ENCODE measurements around the gene DCK.
"Not testable (repeated sequence)": the region's sequence is repeated elsewhere in the genome, so short reads cannot be mapped to it uniquely, and the experiment has no call there.

DCK gene
- 34.3 to 96.7 (median 46.3) reads per million in 3 experiments for total RNA-seq

DNA sequence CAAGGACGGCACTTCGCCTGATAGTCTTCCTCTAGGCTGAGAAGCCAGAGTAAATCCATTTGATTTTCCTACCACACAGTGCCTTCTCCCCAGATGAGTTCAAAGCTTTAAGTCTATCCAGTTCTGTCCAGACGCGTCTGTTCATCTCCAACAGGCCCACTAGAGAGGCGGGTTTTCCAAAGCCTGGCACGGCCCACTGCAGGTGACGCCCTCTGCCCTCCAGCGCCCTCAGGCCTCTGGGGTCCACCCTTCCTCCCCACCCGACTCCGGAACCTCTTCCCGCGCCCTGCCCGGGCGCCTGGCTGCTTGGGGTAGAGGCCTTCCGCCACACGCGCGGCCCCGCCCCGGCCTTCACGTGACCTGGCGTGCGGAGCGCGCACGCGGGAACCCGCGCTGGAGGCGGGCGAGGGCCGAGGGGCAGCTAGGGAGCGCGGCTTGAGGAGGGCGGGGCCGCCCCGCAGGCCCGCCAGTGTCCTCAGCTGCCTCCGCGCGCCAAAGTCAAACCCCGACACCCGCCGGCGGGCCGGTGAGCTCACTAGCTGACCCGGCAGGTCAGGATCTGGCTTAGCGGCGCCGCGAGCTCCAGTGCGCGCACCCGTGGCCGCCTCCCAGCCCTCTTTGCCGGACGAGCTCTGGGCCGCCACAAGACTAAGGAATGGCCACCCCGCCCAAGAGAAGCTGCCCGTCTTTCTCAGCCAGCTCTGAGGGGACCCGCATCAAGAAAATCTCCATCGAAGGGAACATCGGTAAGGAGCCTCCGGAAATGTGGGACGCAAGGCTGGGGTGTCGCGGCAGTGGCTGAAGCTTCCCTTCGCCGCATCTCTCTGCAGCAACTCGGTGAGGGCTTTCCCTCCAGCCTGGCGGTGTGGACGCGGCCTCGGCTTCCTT lies at the start of gene DCK:
TSS of gene DCK (plus strand) at position 469 of the 888 bp plus-strand sequence. CDS start at position 656, 187 bp downstream.
- DNase-seq = peak; percentile 81

DNA sequence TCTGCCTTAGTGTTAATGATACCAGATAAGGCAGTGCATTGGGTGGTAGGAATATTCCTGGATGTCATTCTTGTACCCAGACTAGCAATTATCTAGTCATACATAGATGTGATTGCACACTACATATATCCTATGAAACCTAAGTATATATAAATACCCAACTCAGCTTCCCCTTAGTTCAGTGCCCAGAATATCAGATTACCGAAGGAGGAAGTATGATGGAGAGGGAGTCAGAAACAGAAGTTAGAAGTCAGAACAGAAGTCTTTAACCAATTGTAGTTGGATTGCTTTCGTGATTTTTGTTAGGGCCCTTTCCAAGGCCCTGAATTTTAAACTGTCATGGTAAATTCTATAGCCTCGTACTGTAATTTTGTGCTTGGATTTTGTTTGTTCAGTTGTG lies 48.4 kb upstream of the DCK start:
- no peak for DNase-seq

DNA sequence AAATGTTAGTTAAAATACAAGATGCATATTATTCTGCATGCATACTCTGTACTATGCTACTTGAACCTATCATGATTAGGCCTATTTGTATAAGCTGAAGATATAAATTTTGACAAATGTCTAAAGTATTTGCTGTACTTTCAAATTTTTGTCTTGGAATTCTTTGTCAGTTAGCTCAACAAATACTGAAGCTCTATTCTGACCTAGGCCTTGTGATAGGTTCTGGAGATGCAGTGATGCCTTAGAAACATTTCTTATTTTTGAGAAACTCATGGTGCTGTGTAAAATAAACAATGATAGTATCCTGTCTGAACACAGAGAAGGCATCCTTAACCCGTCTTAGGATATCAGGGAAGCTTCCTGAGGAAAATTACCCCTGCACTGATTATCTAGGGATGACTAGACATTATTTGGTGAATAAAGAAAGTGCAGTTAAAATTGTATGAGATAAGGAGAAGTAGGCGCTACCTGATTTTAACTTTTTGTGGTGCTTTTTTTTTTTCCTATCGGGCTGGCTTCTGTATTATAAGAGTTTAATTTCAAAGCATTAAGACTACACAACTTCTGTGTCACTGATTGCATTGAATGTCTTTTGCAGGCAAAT lies 47.9 kb upstream of the DCK start:
- no peak for DNase-seq

DNA sequence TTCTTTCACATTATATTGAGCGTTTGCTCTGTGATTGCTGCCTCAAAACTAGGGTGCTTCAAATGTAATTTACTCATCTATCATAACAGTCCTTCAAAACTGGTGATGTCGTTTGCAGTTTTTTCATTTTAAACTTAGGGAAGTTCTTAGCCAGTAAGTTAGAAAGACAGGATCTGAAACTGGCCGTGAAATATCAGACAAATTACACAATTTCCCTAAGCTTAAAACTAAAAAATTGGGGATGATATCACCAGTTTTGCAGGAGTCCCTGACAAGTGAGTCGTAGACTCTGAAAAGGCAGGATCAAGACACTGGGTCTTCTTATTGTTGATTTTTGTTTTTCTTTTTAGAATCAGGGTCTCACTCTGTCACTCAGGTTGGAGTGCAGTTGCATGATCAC lies 46.5 kb upstream of the DCK start:
- DNase-seq = no peak

DNA sequence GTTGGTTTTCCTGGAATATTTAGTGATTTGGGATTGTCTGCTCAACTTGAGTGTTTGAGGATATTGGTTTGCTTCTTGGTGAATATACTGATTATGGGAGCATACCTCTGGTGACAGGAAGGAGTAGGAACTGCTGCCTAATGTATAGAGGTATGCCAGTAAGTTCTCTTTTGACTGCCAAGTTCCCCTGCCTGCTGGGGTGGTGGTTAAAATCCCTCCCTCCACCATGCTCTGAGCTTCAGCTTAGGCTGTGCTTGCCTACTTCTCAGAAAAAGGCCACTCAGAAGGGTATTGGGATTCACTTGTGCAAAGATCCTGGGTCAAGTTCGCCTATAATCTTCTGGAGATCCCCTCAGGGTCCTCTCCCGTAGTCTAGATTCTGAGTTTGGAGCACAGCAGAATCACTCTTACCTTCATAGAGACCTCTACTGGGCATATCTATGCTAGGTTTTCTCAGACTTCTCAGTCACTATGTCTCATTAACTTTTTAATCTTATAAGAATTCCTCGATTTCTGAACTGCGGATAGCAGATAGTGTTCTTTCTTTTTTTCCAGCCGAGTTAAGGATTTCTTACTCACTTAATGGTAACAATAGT lies 44.7 kb upstream of the DCK start:
- no peak for DNase-seq

DNA sequence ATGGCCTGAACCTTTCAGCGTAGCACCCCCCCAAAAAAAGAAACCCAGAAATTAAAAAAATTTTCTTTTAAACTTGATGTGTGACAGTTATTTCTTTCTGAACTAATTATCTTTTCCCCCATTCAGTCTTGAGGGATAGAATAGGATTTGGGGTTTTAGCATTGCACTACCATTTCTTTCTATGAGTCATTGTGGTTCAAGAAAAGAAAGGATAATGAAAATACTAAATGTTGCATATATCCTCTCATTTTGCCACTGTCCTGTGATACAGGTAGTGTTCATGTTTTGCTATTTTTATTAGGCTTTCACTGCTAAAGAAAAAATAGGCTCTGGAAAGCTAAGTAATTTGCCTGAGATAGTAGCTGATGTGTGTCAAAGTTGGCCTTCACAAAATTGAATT lies 39.4 kb upstream of the DCK start:
- DNase-seq = no peak

DNA sequence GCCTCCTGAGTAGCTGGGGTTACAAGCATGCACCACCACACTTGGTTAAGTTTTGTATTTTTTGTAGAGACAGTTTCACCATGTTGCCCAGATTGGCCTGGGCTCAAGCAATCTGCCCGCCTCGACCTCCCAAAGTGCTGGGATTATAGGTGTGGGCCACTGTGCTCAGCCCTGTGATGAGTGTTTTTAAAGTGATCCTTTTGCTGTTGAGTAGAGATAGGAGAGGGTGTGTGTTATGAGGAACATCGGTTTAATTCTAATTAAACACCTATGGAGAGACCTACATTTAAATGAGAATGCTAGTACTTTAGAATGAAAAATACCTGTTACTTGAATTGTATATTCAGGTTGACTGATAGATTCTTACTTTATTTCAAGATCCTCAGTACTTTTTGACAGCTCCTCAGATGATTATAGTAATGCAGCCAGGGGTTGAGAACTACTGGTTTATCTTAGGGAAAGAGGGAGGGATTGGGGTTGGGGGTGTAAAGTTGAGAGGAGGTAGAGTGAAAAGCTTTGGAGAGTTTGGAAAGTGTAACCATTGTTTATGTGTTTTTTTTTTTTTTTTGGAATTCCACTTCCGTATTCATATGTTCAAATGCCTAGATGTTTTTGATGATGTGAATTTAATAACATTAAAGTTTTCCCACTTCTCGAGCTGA lies 36.8 kb upstream of the DCK start:
- DNase-seq = no peak

DNA sequence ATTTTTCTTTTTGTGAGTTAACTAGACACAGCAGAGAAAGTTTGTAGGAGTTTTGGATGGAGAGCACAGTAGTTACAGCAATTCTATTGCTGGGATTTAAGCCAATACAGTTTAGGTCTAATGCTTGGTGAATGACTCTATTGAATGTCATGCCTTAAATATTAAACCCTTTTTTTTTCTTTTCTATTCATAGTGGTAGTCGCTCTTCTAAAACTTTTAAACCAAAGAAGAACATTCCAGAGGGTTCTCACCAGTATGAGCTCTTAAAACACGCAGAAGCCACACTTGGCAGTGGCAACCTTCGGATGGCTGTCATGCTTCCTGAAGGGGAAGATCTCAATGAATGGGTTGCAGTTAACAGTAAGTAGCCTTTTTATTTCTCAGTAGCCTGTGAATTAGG lies 34.8 kb upstream of the DCK start:
- DNase-seq = no peak

DNA sequence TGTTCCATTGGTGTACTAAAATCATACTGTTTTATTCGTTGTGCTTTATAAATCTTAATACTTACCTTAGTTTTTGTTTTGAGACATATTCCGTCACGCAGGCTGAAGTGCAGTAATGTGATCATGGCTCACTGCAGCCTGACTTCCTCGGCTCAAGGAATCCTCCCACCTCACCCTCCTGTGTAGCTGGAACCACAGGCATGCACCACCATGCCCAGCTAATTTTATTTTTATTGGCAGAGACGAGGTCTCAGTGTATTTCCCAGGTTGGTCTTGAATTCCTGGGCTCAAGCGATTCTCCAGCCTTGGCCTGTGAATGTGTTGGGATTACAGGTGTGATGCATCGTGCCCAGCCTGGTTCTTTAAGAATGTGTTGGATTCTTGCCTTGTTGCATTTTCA lies 24.4 kb upstream of the DCK start:
- no peak for DNase-seq

DNA sequence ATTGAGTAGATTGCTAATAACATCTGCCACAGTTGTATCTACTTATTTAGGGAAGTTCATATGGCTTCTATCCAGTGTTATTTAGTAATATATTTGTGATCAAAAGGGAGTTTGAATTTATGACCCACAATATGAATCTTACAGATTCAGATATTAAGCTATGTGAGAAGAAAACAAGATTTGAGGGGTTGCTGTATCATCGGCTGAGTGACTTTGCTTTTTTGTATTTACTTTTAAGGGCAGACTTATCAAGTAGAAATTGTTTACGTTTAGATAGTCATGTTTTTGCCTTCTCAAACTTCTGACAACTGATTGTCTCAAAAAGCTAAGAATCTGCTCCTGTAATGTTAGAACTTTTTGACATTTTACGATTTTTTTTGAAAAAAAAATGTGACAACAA lies 17.2 kb upstream of the DCK start:
- no peak for DNase-seq

DNA sequence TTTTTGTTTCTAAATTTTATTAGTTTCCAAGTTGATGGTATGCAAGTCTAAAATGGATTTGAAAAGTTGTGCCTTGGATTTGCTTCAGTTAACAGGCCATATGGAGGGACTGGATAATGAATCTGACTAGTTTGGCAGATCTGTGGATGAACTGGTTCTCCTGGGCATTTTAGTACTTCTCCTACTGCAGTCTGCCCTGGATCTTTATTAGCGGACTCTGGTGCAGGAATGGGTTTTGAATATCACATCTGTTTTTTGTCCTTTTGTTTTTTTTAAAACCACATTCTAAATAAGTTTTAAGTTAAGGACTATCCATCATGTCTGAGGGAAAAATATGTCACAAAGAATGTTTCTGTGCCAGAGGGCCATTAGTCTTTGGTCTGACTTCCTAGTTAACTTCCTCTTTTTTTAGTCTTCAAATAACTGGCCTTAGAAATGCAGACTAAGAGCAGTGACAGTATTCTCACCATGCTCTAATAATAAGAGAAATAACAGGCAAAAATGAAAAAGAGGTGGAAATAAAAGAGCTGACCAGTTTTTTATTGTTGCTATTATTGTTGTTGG lies 13.9 kb upstream of the DCK start:
- no peak for DNase-seq

DNA sequence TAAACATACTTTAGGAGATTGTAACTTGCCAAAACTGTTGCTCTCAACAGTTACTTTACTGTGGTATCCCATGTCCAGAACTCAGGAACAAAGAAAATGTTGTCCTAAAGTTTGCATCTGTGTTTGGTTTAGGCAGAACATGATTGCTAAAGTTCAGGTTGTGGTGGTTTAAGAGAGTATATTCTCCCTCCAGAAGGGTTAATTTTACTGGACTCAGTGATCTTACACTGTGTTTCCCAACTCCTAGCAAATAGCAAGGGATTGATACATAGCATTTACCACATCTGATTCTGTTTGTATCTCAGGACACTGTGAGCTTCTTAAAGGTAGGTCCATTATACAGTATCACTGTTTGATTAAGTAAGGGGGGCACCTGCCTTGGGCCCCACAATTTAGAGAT lies 13.3 kb upstream of the DCK start:
- no peak for DNase-seq

DNA sequence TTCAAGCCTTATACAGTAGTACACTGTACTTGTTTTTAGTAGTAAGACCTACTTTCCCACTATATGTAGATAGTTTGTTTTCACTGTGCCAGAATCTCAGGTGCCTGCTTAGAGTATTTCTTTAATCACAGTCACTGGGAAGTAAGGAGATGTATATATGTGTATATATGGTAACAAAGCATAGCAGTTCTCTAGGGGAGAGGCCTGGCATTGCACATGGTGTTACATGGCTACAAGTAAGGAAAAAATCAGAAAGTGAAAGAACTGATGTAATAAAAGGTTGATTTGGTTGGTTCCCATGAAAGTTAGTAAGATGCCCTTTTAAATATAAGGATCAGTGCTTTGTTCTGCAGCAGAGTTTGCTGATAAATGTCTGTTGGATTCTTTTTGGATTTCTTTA lies 9.3 kb upstream of the DCK start:
- DNase-seq = no peak

DNA sequence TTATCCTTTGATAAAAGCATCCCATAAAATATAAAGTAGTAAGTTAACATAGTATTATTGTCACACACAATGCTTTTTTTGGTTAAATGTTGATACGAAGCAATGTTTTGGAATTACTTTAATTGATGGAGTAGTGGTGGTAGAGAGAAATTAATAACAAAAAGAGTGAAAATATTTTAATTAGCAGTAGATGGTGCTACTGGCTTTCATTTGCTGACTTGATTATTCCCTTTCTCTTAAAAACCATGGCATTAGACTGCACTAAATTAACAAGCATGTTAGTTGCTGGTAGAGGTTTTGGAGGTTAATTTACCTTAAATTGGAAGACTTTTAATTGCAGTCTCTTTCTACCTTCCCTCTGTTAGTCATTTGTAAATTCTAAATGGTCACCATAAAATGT lies 8.9 kb upstream of the DCK start:
- DNase-seq = no peak

DNA sequence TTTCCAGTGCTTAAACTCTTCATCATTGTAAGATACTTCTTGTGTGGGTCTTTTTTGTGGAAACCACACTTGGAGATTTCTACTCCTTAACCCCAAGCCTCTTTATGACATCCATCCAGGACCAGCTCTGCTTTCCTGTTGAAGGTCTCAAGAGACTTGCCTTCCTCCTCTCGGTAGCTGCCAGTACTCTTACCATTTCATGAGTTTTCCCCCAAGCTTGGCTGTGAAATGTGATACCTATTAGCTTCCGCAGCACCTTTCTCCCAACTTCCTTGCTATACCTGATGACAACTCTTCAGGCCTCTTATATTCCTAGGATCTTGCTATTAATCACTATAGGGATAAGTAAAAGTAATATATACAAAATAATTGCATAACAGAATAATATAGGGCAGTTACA lies 1.9 kb upstream of the DCK start:
- no peak for DNase-seq

DNA sequence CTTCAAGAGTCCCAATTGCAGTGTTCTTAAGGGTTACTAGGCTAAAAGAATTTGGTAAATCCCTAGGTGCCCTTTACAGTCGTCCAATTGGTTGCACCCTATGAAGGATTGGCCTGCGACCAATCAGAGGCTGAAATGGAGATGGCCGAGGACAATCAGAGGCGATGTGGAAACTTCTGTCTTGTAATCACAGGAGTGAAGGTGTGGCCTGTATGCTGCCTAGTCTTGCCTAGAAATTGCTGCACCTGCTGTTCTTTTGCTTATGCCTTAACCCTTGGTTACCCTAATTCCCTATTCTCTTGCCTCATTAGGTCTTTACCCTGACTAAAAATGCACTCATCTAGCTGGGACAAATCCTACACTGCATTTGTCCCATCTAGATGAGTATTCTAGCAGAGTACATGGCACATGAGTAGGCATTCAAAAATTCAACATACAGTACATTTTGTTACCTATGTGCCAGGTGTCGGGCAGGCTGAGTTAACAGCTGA lies 1.0 kb upstream of the DCK start:
- DNase-seq = no peak

DNA sequence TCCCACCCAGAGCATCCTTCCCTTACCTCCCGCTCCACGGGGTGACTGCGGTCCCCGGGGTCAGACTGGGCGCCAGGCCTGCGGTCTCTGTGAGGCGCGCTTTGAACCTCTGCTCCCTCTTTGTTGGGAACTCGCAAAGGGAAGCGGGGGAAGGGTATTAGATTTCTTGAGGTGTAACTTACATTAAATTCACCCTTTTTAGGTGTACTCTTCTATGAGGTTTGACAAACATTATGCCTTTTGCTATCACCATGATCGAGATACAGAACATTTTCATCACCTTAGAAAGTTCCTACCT lies 569 bp downstream of the DCK start:
- DNase-seq = no peak

DNA sequence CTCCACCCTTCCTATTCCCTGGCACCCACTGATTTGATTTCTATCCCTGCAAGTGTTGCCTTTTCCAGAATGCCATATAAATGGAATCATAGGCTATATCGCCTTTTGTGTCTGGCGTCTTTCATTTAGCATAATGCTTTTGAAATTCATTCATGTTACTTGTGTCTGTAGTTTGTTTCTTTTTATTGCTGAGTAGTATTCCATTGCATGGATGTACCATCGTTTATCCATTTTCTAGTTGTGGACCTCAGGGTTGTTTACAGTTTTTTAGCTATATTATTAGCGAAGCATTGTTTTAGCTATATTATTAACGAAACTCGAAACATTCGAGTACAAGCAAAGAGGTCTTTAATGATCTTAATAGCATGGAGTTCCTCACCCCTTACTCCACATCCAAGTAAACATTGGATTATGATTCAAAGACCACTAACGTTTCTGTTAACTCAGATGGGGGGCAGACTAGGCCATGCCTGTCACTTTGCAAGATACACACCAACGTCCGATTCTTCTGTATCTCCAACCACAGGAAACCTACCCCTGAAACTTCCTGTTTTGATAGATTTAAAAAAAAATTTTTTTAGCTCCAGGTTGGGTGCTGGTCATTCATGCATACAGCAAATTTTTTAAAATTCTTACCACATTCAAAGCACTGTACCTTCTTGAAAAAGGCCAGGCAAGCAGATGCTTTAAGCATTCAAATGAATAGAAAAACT lies 1.1 kb downstream of the DCK start:
- no peak for DNase-seq

DNA sequence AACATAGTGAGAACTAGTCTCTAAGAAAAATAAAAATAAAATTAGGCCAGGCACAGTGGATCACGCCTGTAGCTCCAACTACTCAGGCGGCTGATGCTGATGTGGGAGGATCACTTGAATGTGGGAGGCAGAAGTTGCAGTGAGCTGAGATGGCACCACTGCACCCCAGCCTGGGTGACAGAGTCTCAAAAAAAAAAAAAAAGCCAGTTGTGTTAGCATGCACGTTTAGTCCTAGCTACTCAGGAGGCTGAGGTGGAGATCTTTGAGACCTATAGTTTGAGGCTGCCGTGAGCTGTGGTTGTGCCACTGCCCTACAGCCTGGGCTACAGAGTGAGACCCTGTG lies 2.5 kb downstream of the DCK start:
- no peak for DNase-seq

DNA sequence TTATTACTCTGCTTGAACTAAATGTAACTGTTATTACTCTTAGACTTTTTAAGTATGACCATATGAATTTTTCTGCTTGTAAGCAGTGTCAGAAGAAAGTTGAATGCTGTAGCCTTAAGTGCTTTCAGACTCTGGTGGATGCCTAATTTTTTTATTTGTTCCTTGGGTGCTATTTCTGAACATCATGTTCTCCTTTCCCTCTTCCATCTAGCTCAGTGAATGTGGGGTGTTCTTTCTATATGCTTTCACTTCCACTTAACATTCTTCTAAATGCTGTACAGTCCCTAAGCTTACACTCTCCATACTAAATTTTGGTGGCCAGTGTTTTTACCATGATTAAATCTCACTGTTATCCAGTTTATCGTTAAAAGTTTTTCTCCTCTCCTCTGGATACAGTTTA lies 3.6 kb downstream of the DCK start:
- no peak for DNase-seq

DNA sequence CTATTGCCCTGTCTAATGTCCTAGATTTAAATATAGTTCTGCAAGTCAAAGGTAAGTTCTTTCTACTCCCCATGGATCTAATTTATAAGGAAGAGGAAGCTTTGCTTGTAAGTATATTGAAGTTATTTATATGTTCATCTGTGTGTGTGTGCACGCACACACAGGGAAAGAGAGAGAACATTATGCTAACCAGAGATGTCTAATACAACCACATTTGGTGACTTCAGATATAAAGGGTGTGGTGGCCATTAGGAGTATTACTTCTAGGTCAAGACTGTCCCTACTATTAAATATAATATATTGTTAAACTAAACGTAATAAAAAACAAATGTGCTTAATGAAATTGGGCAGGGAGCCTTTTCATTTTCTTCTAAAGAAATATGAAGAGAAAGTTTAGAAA lies 4.1 kb downstream of the DCK start:
- DNase-seq = no peak

DNA sequence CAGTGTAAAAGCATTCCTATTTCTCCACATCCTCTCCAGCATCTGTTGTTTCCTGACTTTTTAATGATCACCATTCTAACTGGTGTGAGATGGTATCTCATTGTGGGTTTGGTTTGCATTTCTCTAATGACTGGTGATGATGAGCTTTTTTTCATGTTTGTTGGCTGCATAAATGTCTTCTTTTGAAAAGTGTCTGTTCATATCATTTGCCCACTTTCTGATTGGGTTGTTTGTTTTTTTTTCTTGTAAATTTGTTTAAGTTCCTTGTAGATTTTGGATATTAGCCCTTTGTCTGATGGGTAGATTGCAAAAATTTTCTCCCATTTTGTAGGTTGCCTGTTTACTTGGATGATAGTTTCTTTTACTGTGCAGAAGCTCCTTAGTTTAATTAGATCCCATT lies 6.2 kb downstream of the DCK start:
- not testable (repeated sequence) for DNase-seq

DNA sequence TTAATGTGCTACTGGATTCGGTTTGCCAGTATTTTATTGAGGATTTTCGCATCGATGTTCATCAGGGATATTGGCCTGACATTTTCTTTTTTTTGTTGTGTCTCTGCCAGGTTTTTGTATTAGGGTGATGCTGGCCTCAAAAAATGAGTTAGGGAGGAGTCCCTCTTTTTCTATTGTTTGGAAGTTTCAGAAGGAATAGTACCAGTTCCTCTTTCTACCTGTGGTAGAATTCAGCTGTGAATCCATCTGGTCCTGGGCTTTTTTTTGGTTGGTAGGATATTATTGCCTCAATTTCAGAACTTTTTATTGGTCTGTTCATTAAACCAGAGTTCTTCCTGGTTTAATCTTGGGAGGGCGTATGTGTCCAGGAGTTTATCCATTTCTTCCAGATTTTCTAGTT lies 7.9 kb downstream of the DCK start:
- DNase-seq = not testable (repeated sequence)

Measured in central memory CD4-positive, alpha-beta T cell (primary cell).